GM15510 (cell line): ENCODE measurements around the gene HSF2.
A peak's percentile ranks its signal among the peaks of the same experiment; 100 is the strongest.

Experiments
- POLR2A ChIP-seq: IDR thresholded peaks from 3 replicates; pipeline ENCODE4 v1.6.1; 2011; ENCODE audit warnings: borderline replicate concordance; ENCODE audit not compliant: insufficient read length; ENCODE audit errors: extremely low read depth

Gene HSF2

DNA sequence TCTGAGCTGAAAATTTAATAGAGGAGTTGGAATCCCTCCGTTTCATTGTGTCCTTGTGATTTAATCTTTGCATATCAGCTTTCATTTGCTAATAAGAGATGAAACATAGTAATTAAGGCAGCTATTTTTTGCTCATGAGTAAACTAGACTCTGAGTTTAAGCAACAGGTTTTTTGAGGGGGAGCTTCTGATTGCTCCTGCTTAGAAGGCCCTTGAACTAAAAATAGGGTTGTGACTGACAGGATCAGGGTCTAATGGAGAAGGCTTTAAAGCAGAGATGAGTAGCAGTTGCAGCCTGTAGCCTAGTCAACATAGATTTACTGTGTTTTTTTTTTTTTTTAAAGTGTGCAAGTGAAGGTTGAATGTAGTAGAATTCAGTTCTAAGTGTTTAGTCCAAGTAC, 17.4 kb downstream of the HSF2 start:
- TF ChIP-seq POLR2A = no peak

DNA sequence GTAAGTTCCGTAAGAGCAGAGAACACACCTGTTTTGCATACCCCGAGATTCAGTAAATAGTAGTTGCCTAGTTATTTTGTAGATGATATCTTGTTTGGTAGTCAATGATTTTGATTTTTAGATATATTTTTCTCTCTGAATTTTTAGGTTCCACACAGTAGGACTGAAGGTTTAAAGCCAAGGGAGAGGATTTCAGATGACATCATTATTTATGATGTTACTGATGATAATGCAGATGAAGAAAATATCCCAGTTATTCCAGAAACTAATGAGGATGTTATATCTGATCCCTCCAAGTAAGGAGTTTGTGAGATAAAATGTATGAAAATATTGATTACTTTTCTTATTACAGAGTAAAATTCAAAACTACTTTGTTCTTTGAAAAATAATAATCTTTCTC, 22.6 kb downstream of the HSF2 start:
- TF ChIP-seq POLR2A = no peak

GRCh38 chr6:122422614-122423267, 23.3 kb downstream of the HSF2 start:
- TF ChIP-seq POLR2A = no peak

GRCh38 chr6:122423734-122424133, 24.3 kb downstream of the HSF2 start:
- no peak for TF ChIP-seq POLR2A

DNA sequence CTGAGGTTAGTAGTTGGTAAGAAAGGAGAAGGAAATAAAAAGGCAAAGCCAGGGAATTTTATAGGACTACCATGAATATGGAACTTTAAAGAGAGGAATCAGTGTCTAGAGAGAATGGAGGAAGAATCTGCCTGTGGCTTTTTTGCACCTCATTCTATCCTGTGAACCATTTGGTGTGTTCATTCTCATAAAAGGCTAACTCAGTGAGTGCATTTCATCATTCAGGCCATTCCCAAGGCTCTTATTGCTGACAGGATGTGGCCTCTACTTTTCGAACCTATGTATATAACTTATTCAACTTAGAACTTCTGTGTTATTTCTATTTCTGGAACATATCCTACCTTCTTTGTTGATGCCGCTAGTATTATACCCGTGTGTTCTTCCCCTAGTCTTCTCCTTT, 27.1 kb downstream of the HSF2 start:
- no peak for TF ChIP-seq POLR2A

DNA sequence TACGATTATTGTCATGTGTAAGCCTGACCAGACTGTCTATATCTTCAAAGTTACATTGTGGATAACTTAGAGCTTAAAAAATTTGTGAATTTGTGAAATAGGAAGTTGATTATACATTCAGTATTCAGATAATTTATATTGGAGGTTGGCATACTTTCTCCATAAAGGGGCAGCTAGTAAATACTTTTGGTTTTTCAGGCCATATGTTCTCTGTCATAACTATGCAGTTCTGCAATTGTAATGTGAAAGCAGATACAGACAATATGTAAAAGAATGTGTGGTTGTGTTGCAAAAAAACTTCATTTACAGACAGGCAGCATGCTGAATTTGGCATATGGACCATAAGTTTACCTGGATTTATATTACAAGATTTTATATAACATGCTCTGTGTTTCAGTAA, 29.3 kb downstream of the HSF2 start:
- TF ChIP-seq POLR2A = no peak

GRCh38 chr6:122429323-122429722, 29.9 kb downstream of the HSF2 start:
- TF ChIP-seq POLR2A = no peak

DNA sequence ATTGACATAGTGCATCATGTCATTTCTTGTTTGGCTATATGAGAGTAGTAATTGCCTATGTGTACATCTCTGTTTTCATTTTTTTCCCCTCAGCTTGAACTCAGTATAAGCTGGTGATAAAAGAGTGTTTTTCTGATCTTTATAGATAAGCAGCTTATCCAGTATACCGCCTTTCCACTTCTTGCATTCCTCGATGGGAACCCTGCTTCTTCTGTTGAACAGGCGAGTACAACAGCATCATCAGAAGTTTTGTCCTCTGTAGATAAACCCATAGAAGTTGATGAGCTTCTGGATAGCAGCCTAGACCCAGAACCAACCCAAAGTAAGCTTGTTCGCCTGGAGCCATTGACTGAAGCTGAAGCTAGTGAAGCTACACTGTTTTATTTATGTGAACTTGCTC, 32.3 kb downstream of the HSF2 start:
- no peak for TF ChIP-seq POLR2A

DNA sequence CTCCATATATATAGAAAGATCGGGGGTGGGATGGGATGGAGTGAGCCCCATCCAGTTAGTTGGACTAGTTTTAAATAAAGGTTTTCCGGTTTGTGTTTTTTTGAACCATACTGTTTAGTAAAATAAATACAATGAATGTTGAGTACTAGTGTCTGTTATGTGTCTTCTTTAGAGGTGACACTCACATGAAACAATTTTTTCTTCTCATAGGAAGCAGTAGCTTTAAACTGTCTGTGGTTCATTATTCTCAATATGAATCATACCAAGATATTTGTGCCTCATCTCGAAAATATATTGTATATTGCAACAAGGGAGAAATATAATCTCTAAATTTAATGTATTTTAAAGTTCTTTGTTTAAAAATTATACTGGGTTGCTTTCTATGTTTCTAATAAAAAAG, 33.4 kb downstream of the HSF2 start:
- TF ChIP-seq POLR2A = no peak

GRCh38 chr6:122438975-122439374, 39.5 kb downstream of the HSF2 start:
- TF ChIP-seq POLR2A = no peak

DNA sequence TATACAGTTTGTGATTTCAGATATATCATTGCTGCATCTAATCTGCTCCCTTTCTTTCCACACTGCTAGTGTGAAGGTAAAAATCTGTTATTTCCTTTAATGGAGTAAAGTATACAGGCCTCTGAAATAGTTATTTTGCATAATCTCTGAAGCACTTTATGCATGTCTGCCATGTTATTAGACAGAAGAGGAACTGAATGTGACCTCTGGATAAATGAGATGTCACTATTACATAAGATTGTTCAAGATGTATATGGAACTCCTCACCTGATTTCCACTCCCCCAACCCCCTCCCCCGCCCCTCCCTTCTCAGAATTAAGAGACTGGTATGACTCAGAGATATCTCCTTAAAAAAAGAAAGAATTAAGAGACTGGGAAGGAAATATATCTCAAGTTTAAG, 45.8 kb downstream of the HSF2 start:
- TF ChIP-seq POLR2A = no peak

DNA sequence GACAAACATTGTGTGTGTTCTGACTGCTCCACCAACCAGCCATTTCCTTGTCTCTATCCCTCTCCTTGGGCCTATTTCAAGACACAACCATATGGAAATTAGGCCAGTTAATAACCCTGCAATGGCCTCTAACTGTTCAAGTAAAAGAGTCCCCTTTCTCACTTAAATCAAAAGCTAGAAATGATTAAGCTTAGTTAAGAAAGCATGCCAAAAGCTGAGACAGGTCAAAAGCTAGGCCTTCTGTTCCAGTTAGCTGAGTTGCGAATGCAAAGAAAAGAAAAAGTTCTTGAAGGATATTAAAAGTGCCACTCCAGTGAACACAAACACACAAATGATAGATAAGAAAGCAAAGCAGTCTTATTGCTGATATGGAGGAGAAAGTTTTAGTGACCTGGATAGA, 49.6 kb downstream of the HSF2 start:
- no peak for TF ChIP-seq POLR2A

DNA sequence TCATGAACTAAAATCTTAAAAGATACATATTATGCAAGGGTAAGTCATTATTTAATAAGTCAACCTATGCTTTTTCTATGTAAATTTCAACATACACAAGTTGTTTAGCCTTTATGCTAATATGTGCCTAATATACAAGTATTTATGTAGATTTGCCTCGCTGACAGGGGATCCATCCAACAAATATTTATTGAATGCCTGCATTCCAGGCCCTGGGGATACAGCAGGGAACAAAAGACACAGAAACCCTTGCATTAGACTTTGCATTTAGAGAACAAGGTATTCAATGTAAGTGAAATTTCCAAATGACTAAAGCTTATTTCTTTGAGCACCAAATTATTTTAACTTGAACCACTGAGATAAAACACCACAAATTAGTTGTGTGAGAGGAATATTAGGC, 53.1 kb downstream of the HSF2 start:
- TF ChIP-seq POLR2A = no peak

DNA sequence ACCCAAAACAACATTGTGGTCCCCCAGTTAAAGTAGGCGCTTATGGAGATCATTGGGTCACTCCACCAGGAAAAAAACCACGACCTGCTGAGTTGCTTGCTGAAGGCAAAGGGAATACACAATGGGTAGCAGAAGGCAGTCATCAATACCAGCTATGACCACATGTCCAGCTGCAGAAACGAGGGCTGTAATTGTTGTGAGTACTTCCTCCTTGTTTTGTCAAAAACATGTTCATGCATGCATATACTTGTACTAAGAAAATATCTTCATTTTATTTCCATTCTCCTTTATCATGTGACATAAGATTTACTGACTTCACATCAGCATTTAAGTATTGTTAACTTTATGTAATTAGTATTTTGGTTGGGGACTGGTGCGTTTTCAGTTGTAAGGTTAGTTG, 55.2 kb downstream of the HSF2 start:
- no peak for TF ChIP-seq POLR2A

DNA sequence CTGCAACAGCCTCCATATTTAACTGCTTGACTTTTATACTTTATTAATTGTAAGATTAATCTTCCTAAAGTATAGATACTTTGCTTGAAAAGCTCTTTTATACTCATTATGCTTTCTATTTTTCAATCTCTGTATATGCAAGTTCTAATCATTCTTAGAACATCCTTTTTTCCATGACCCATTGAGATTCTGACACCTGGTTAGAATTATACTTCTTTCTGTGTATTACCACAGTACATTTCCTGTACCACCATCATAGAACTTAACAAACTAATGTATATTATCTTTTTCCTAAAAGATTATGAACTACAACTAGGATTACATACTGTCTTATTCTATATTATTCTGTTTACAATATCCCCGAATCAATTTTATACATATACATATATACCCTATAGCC, 58.6 kb downstream of the HSF2 start:
- TF ChIP-seq POLR2A = no peak

GRCh38 chr6:122459240-122459639, 59.8 kb downstream of the HSF2 start:
- TF ChIP-seq POLR2A = no peak

GRCh38 chr6:122461885-122462284, 62.4 kb downstream of the HSF2 start:
- TF ChIP-seq POLR2A = no peak

DNA sequence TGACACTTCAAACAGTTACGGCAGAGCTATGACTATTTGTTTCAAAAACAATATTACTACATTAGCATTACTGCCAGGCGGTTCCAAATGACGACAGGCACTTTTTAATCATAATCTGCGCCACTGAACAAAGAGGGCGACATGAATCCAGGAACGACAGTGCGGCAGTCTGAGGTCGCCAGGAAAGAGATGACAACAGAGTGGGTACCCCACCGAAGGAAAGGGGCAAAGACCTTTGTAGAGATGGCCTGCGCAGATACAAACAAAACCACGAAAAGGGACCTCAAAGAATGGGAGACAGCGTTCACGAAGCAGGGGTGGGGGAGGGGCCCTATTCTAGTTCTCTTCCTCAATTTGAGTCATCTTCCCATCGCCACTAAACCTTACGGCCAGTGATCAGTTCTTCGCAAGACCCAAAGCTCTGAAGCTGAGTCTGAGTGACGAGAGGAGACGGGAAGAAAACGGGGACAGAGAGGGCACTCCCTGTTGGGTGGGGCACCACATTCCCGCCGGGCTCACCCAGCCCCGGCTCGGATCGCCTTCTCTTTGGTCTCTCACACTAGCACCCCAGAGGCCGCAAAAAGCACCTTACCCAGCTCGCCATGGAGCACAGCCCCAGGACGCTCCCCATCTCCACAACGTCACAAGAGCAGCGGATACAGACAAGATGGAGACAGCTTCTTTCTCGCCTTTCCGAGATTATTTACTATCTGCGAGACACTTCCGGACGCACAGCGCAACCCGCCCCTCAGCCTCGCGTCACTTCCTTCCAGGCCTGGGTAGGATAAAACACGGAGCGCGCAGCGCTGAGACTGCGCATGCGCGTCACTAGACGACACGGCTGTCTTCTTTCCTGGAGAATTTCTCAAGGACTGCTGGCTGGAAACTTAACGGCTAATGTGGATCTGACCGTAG, 71.9 kb downstream of the HSF2 start, which contains the start of gene SERINC1:
SERINC1 (minus strand) TSS at position 701 of the 915 bp plus-strand sequence; CDS start at position 631, 70 bp downstream.
- TF ChIP-seq POLR2A = peak; percentile 84
